HG03175 (cell line): ENCODE data around the gene RMI2.
A peak's percentile ranks its signal among the peaks of the same experiment; 100 is the strongest.
"Not testable (repeated sequence)": the region's sequence is repeated elsewhere in the genome, so short reads cannot be mapped to it uniquely, and the experiment has no call there.

ENCODE experiments used
- ATAC-seq: cut with Tn5 transposase; IDR thresholded peaks from one replicate; pipeline ENCODE4 v1.9.1; 2021; ENCODE audit warnings: mild to moderate bottlenecking, moderate library complexity; ENCODE audit not compliant: unreplicated experiment

Gene RMI2

DNA sequence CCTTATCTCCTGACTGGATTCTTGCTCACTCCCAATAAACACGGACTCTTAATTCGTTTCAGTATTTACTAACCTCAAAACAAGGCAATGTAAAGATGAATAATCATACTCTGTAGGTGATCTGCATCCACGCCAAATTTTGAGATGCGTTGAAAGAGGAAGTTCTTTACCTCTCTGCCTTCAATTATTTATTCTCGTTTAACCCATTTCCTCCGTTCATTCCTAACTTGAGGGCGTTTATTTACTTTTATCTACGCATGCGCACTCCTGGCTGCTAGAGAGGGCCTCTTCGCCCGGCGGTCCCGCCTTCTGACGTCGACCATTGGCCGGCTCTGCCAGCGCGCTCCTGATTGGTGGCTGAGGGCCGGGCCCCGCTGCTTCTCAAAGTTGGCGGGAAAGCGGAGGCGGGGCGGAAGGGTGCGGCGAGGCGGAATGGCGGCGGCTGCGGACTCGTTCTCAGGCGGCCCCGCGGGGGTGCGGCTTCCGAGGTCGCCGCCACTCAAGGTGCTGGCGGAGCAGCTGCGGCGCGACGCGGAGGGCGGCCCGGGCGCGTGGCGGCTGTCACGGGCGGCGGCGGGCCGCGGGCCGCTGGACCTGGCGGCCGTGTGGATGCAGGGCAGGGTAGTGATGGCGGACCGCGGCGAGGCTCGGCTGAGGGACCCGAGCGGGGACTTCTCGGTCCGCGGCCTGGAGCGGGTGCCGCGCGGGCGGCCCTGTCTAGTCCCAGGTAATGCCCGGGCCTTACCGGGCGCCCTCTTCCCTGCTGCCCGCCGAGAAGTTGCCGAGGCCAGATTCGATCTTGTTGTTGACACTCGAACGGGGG, at the start of gene RMI2:
TSS of gene RMI2 (plus strand) at position 420 of the 823 bp plus-strand sequence. CDS start at position 433, 13 bp downstream.
- peak; percentile 99 for ATAC-seq

DNA sequence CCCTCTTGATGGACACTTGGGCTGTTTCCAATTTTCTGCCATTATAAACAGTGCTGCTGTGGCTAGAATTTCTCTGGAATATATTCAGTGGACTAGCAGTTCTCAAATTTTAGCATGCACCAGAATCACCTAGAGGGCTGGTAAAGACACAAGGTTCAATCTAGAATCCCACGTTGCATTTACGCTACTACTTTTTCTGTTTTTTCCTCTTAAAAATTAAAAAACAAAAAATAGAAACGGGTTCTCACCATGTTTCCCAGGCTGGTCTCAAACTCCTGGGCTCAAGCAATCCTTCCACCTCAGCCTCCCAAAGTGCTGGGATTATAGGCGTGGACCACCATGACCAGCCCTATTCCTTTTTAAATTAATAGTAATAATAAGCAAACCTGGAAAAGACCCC, 49.6 kb upstream of the RMI2 start:
- ATAC-seq, result no peak

DNA sequence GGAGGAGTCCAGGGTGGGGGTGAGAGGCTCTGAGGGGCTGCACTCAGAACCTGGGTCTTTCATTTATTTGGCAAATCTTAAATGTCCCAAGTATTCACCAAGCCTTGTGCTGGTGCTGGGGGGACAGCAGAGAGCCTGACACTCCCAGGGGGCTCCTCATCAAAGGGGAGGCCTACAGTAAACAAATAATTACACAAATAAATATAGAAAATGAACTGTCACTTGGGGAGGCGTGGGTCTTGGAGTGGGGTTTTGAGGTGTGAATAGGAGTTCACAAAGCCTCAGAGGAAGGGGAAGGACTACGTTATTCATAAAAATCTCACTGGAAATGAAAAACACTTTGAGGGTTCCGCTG, 48.9 kb upstream of the RMI2 start:
- ATAC-seq, result no peak

DNA sequence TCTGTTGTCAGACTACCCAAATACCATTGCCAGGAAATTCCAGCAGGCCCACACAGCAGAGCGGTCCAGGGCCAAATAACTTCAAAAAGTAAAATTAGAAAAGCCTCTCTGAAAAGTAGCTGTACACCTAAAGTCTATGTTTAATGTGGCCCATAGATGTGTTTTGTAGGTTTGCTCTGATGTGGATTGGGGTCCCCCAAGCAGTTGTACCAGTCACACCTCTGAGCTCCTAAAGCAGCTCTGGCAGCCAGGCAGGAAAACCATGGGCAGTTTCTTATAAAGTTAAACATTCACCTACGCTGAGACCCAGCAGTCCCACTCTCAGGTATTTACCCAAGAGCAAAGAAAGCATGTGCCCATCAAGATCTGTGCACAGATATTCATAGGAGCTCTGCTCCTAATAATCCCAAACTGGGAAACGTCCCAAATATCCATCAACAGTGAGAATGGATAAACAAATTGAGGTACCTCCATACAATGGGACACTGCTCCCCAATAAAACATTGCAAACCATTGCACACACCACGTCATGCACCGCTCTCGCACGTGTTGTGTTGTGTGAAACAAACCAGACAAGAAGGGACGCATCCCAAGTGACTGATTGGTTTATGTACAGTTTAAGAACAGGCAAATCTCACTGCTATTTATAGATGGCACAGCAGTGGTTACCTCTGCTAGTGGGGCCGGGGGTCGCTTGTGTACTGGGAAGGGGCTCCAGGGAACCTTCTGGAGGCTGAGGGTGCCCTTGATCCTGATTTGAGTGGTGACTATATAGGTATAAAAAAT, 48.4 kb upstream of the RMI2 start:
- peak; percentile 9 for ATAC-seq

DNA sequence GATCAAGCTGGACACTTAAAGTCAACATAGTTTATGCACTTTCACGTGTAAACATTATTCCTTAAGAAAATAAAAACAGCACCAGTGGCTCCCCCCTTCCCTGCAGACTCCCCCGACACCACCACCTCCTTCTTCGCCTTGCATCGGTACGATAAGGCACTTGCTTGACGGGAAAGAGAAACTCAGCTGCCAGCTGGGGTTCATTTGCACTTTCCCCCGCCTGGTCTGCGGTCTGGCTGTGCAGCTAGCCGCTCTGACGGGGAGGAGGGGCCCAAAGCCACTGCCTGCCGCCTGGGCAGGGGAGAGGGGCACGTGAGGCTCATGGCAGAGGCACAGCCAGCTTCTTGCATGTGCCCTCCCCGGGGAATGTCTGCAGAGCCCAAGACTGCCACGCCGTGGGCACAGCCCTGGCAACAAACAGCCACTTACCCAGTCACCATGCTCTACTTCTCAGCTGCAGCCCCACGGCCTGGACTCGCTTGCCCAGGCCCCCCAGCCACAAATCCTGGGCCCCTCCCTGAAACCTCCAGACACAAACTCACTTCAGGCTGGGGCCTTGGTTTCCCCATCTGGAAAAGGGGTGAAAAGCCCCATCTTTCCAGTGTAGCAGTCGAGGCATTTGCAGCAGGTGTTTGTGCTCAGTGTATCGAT, 47.6 kb upstream of the RMI2 start:
- ATAC-seq, result peak; percentile 90

DNA sequence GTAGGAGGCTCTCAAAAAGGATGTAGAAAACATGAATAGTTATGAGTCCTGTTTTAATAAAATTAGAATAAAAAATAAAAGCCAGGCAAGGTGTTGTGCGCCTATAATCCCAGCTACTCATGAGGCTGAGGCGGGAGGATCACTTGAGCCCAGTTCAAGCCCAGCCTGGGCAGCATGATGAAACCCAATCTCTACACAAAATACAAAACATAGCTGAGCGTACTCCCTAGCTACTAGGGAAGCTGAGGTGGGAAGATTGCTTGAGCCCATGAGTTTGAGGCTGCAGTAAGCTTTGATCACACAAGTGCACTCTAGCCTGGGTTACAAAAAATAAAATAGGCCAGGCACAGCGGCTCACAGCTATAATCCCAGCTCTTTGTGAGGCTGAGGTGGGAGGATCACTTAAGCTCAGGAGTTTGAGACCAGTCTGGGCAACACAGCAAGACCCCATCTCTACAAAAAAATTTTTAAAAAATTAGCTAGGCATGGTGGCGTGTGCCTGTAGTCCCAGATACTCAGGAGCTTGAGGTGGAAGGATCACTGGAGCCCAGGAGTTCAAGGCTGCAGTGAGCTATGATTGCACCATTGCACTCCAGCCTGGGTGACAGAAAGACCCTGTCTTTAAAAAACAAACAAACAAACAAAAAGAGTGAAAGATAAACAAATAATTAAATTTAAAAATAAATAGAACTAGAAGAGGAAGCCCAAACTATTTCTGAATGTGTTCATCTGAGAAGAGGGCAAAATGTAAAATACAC, 46.9 kb upstream of the RMI2 start:
- no peak for ATAC-seq

DNA sequence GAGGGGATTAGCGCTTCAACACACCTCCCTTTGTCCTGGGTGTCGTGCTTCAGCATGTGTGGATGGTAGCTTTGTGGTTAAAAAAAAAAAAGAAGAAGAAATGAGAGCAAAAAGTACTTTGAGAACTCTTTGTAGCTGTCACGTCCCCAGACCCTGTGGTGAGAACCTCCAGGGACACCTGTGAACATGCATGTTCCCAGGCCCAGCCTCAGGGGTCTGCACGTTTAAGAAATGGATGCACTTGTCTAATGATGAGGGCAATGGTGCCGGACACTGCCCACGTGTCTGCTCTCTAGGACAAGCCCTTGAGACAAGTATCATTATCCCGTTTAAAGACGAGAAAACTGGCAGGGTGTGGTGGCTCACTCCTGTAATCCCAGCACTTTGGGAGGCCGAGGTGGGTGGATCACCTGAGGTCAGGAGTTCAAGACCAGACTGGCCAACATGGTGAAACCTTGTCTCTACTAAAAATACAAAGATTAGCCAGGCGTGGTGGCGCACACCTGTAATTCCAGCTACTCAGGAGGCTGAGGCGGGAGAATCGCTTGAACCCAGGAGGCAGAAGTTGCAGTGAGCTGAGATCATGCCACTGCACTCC, 46.2 kb upstream of the RMI2 start:
- ATAC-seq, result not testable (repeated sequence)

DNA sequence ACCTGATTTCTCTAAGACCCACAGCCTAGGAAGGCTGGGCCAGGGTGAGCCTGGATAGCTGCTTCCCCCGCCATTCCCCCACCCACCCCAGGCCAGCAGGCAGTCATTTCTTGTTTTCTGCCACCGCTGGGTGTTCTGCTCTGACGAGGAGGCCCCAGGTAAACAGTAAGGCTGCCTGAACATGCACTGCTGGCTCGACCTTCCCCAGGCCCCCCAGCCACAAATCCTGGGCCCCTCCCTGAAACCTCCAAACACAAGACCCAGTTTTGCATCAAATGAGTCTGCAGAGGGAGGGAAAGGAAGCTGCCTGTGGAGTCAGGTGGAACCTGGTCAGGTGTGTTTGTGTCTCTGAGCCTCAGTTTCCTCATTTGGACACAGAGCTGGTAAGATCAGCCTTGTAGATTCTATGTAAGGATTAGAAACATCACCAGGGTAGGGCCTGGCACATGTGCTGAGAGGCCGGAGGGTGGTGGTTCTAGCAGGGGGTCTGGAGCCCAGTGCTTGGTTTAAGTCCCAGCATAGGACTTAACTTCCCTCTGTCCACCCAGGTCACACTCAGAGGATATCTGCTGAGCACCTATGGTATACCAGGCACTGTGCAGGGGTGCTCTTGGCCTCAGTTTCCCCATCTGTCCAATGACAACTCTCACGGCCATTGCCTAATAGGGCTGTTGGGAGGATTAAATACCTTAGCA, 45.2 kb upstream of the RMI2 start:
- no peak for ATAC-seq

DNA sequence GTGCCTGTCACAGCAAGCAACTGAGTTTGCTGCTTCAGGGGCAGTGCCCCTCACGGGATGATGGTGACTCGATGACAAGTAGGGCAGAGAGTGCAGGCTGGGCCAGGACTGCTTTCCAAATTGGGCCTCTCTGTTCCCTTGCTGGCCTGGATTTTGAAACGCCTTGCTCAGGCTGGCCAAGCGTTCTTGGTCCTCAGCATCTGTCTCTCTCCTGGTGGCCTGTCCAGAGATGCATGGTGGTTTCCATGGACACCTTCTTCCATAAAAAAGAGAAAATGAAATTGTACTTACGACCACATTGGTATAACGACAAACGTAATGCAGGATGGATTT, 44.7 kb upstream of the RMI2 start:
- no peak for ATAC-seq

DNA sequence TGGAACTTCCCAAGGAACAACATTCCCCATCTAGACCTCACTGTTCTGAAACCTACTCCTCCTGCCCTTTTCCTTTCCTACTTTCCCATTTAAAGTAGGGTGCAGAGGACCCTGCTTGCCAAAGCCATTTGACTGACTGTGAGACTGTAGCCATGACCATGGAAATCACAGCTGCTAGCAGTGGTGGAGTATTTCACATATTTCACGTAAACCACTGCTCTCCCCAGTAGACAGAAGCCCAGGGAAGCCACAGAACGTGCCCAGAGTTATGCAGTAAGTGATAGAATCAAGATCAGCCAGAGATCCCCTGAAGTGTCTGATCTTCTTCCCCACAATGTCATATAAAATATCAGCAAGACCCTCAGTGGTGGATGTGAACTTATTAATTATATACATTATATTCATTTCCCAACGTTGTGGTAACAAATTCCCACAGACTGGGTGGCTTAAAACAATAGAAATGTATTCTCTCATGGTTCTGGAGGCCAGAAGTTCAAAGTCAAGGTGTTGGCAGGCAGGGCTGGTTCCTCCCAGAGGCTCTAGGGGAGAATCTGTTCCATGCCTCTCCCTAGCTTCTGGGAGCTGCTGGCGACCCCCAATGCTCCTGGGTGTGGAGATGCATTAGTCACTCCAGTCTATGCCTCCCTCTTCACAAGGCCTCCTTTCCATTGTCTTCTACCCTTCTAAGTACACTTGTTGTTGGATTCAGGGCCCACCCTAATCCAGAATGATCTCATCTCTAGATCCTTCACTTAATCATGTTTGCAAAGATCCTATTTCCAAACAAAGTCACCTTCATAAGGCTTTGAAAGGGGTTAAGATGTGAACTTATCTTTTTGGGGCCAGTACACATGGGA, 43.4 kb upstream of the RMI2 start:
- ATAC-seq, result no peak

DNA sequence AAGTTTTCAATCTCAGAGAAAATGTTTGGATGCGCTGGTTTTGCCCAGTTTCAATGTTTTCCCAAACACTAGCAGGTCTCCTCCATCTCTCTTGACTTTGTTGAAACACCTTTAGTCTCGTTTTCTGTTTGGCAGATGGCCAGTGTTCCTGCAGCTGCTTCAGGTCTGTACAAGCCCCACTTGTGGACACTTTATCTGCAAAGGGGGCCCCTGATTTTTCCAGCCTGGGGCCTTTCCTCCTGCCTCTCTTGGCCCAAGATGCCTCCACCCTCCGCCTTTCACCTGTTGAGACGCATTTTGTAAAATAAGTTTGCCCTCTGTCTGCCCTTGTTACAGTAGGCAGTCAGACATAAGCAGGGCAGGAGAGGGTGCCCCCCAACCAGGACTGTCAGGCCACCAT, 42.3 kb upstream of the RMI2 start:
- no peak for ATAC-seq

DNA sequence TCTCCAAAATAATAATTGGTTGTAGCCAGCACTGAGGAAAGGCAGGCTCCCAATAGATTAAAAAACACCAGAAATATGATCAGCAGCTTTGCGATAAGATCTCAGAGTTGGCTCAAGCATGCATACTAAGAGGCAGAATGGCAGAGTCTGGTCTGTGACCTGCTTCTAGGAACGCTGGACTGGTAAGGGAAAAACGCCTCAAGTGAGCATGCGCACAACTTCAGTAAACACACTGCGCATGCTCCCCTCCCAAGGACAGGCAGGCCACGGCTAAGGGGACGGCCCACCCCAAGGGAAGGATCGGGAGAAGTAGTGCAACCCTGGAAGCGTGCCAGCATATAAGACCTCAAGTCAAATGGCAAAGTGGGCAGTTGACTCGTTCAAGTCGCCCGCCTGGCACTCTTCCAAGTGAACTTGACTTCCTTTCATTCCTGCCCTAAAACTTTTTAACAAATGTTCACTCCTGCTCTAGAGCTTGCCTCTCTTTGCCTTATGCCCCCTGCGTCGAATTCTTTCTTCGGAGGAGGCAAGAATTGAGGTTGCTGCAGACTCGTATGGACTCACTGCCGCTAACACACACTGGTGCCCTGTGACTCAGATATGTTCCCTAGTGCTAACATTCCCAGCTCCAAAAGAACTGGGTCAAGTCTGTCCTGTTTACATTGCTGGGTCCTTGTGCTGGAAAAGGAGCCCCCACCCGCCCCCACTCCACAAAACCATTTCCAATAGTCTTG, 41.7 kb upstream of the RMI2 start:
- no peak for ATAC-seq

DNA sequence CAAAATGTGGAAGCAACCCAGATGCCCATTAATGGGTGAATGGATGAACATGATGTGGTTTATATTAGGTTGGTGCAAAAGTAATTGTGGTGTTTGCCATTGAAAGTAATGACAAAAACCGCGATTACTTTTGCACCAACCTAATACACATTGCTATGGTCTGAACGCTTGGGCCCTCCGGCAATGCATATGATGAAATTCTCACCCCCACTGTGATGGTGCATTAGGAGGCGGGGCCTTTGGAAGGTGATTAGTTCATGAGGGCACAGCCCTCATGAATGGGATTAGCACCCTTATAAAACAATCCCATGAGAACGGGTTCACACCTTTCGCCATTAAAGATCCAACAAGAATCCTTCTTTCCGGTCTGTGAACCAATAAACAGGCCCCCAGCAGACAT, 38.9 kb upstream of the RMI2 start:
- no peak for ATAC-seq

DNA sequence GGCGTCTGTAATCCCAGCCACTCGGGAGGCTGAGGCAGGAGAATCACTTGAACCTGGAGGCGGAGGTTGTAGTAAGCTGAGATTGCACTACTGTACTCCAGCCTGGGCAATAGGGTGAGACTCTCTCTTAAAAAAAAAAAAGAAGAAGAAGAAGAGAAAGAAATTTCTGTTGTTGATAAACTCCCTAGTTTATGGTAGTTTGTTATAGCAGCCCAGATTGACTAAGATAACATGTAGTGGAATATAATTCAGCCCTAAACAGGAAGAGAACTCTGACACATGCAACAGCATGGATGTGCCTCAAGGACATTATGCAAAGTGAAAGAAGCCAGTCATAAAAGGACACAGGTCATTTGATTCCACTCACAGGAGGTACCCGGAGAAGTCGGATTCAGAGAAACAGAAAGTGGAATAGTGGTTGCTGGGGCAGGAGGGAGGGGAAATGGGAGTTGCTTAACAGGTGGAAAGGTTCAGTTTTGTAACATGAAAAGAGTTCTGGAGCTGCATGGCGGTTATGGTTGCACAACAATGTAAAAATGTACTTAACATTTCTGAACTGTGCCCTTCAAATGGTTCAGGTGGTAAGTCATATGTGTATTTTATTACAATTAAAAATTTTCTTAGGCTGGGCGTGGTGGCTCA, 38.1 kb upstream of the RMI2 start:
- no peak for ATAC-seq

DNA sequence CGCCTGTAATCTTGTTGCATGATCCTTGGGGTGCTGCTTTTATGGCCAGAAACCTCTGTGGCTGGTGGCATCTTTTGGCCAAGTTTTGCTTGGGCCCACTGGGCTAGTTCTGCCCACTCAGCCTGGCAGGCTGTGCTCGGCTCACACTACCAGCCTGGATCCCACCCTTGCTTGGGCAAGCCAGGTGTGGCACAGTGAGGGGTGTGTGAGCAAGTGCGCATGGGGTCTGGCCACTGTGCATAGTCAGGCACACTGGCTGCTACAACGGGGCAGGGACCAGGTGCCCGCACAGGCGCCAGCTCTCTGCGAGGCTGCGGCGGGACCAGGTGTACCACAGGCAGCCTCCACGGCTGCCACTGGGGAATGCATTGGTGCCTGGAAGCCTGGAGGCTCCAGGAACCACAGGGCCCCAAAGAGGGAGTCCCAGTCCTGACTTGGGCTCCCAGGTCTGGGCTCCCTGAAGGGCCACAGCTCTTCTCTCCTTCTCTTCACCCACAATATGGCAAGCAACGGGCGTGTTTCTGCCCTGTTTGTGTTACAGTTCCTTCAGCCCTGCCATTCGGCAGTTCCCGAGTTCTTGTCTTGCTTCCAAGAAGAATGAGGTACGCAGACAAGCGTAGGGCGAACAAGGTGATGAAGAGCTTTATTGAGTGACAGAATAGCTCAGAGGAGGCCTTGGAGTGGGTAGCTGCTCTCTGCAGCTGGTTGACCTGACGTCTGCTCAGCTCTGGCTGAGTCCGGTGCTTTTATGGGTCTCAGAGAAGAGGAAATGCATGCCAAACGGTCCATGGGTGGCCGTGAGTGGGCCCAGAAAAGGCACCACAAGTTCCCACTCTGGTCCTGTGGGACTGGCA, 37.4 kb upstream of the RMI2 start:
- no peak for ATAC-seq

DNA sequence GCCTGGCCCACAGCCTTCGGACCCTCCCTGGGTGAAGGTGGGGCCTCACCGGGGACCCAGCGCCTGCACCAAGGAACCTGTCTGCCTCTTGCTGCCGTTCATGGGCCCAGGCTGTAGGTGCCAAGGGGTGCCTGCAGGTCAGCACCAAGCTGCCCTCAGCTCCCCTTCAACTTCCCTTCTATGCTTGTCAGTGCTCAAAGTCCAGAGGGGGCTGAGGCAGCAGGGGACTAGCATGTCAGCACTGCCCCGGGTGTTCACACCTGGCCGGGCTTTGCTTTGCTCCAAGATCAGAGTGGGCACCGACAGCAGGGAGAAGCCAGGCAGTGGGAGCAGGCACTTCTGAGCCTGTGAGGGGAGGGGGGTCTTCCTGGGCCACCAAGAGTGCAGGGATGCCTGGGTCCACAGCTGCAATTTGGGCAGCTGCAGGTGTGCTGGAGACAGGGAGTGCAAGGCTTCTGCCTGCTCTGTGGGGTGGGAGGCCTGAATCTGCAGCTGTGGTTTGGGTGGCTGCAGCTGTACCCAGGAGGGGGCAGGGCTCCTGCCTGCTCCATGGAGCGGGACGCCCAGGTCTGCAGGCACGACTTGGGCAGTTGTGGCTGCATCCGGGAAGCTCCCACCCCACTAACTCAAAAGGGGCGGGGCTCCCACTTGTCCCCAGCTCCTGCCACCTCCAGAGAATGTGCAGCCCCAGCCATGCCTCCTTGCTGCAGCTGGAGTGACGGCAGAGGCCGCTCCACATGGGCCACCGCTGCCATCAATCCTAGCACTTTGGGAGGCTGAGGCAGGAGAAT, 36.6 kb upstream of the RMI2 start:
- ATAC-seq, result no peak
